ENCODE measurements around the gene ITGB4. TPM values are rescaled to one million over a fixed set of nuclear protein-coding genes. Genes with fewer than 3 reads are reported as not detected.
A peak's percentile ranks its signal among the peaks of the same experiment; 100 is the strongest.

ITGB4 gene
- total RNA-seq, 4 donors from 2014 or later: 31.1 to 66.3 (median 41.8) TPM

DNA sequence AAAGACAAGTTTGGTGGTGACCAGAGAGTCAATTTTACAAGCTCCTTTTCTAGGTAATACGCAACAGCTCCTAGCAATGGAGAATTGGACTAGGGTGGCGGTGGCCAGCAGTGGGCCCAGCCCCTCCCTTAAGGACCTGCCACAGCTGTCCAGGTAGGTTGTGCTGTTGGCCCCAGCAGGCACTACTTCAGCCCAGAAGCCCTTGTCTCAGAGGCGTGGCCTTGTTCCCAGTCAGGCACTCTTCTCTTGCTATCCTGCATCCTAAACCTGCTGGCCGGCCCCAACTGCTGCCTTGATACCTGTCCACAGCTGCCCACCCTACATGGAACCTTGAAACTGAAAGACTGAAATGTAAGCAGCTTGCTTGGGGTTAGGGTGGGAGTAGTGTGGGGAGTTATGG lies 44.7 kb downstream of the ITGB4 start:
- peak overlapping the region in 3 of 4 donors; percentile 90 to 92 (median 92) for H3K27ac ChIP-seq
- ATAC-seq: no peak

DNA sequence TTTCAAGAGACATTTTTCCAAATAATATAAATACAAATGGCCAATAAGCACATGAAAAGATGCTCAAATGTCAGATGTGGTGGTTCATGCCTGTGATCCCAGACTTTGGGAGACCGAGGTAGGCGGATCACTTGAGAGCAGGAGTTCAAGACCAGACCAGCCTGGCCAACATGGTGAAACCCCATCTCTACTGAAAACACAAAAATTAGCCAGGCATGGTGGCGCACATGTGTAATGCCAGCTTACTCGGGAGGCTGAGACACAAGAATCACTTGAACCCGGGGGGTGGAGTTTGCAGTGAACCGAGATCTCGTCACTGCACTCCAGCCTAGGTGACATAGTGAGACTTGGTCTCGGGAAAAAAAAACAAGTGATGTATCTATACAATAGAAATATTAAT lies 46.6 kb downstream of the ITGB4 start:
- Histone ChIP-seq H3K27ac (no peak overlapping the region), H3K4me3 (no peak overlapping the region), H3K36me3 (peaks cover 0 to 5% of the 10 kb centered on the region in 2 donors), H3K27me3 (no peaks in the 10 kb centered on the region), H3K4me1 (peaks cover 0 to 26% (median 13%) of the 10 kb centered on the region in 3 donors), H3K9me3 (no peaks in the 10 kb centered on the region)
- TF ChIP-seq, protein P1, sequence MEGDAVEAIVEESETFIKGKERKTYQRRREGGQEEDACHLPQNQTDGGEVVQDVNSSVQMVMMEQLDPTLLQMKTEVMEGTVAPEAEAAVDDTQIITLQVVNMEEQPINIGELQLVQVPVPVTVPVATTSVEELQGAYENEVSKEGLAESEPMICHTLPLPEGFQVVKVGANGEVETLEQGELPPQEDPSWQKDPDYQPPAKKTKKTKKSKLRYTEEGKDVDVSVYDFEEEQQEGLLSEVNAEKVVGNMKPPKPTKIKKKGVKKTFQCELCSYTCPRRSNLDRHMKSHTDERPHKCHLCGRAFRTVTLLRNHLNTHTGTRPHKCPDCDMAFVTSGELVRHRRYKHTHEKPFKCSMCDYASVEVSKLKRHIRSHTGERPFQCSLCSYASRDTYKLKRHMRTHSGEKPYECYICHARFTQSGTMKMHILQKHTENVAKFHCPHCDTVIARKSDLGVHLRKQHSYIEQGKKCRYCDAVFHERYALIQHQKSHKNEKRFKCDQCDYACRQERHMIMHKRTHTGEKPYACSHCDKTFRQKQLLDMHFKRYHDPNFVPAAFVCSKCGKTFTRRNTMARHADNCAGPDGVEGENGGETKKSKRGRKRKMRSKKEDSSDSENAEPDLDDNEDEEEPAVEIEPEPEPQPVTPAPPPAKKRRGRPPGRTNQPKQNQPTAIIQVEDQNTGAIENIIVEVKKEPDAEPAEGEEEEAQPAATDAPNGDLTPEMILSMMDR (IDR thresholded peaks at IDR 0.05): no peak
- TF ChIP-seq POLR2A (IDR thresholded peaks at IDR 0.05): no peak
- TF ChIP-seq EP300 (IDR thresholded peaks at IDR 0.05): no peak
- TF ChIP-seq POLR2AphosphoS5 (IDR thresholded peaks at IDR 0.05): no peak
- WGBS, 2 donors (ENCODE audit: low coverage in 1 of 2): 86 to 87% methylated on average over 5 of the region's 8 CpGs
- ATAC-seq: no peak

More for the DNA sequence above, 44.7 kb downstream of the ITGB4 start:
- Histone ChIP-seq H3K9me3 (no peaks in the 10 kb centered on the region), H3K4me1 (peaks cover 0 to 31% (median 13%) of the 10 kb centered on the region in 3 donors), H3K36me3 (peaks cover 0 to 14% of the 10 kb centered on the region in 2 donors), H3K4me3 (no peak overlapping the region), H3K27me3 (no peaks in the 10 kb centered on the region)
- TF ChIP-seq EP300 (IDR thresholded peaks at IDR 0.05) (no peak), POLR2A (IDR thresholded peaks at IDR 0.05) (no peak), POLR2AphosphoS5 (IDR thresholded peaks at IDR 0.05) (no peak)
- TF ChIP-seq, protein P1 (IDR thresholded peaks at IDR 0.05): no peak
- 100% methylated on average over 1 of the region's 4 CpGs; no CpG with 5 or more reads in 1 of the 2 donors for WGBS, 2 donors (ENCODE audit: low coverage in 1 of 2)

DNA sequence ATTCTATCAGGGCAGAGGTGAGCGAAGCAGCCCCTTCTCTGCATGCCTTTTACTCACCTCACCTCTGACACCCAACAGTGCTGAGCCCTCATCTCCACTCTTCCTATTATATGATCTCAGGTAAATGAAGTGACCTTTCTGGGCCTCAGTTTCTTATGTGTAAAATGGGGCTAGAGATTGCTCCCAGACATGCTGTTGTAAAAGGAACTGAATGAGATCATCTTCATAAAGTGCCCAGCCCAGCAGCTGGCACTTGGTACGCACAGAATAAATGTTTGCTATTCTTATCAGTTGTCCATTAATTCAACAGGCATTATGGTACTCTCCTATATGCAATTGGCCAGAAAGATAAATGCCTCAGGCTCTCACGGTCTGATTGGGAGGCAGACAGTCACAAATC lies 48.3 kb downstream of the ITGB4 start:
- Histone ChIP-seq H3K9me3 (no peaks in the 10 kb centered on the region), H3K27me3 (no peaks in the 10 kb centered on the region), H3K4me3 (no peak overlapping the region), H3K36me3 (peaks cover 0 to 9% of the 10 kb centered on the region in 2 donors), H3K27ac (no peak overlapping the region), H3K4me1 (peaks cover 0 to 13% (median 0%) of the 10 kb centered on the region in 3 donors)
- TF ChIP-seq, protein P1 (IDR thresholded peaks at IDR 0.05): no peak
- TF ChIP-seq POLR2AphosphoS5 (IDR thresholded peaks at IDR 0.05) (no peak), EP300 (IDR thresholded peaks at IDR 0.05) (no peak), POLR2A (IDR thresholded peaks at IDR 0.05) (no peak)
- ATAC-seq: no peak
- 60 to 88% methylated on average over 2 to 3 of the region's 3 CpGs for WGBS, 2 donors (ENCODE audit: low coverage in 1 of 2)

DNA sequence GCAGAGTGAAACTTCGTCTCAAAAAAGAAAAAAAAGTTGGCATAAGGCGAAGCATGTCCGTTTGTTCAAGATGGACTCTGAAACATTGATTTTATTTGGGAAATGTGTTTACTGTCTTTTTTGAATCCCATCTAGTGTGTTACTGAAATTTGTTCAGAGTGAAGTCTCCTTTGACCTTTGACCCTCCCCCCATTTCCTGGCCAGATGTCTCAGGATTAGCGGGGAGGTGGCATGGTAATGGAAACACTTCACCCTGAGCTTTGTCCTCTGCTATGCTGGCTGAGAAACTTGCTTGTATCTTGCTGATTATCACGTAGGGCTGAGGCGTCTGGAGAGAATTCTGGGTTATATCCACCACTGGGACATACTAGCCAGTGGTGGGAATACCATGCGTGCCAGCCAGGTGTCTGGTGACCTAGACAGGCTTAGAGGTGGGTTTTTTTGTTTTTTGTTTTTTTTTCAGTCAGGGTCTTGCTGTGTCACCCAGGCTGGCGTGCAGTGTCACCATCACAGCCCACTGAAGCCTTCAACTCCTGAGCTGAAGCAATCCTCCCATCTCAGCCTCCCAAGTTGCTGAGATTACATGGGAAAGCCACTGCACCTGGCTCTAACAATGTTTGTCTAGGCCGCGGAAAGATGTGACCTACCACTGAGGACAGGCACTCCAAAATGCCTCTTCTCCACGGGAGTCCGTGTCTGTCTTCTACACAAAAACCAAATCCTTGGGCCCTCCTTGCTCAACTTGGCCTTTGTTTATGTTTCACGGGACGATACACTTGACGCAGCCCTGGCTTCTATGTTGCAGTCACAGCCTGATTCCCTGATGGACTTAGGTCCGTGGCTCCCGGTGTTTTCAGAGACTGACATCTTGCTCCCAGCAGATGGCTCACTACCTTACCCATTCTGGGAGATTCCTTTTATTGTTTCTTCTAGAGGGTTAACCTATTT lies 50.3 kb downstream of the ITGB4 start:
- 55 to 58% methylated on average over 17 of the region's 17 CpGs for WGBS, 2 donors (ENCODE audit: low coverage in 1 of 2)
- H3K27ac ChIP-seq: no peak overlapping the region
- ATAC-seq: no peak

More for the DNA sequence above, 50.3 kb downstream of the ITGB4 start:
- Histone ChIP-seq H3K4me1 (peaks cover 0 to 24% (median 12%) of the 10 kb centered on the region in 3 donors), H3K4me3 (no peak overlapping the region), H3K27me3 (no peaks in the 10 kb centered on the region), H3K36me3 (peaks cover 0 to 29% of the 10 kb centered on the region in 2 donors), H3K9me3 (no peaks in the 10 kb centered on the region)
- TF ChIP-seq POLR2A (IDR thresholded peaks at IDR 0.05) (no peak), POLR2AphosphoS5 (IDR thresholded peaks at IDR 0.05) (no peak), EP300 (IDR thresholded peaks at IDR 0.05) (no peak)
- TF ChIP-seq, protein P1 (IDR thresholded peaks at IDR 0.05): no peak

Data from gastroesophageal sphincter (tissue), 4 donors.